ENCODE data around the gene PRDX6.
"Not testable (repeated sequence)": the region's sequence is repeated elsewhere in the genome, so short reads cannot be mapped to it uniquely, and the experiment has no call there.

Gene PRDX6, protein sequence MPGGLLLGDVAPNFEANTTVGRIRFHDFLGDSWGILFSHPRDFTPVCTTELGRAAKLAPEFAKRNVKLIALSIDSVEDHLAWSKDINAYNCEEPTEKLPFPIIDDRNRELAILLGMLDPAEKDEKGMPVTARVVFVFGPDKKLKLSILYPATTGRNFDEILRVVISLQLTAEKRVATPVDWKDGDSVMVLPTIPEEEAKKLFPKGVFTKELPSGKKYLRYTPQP

GRCh38 chr1:173477286-173478093, at the start of gene PRDX6:
PRDX6 (plus strand) TSS chr1:173477335; CDS start chr1:173477398, 63 bp downstream.
- DNase-seq = peak; percentile 44

DNA sequence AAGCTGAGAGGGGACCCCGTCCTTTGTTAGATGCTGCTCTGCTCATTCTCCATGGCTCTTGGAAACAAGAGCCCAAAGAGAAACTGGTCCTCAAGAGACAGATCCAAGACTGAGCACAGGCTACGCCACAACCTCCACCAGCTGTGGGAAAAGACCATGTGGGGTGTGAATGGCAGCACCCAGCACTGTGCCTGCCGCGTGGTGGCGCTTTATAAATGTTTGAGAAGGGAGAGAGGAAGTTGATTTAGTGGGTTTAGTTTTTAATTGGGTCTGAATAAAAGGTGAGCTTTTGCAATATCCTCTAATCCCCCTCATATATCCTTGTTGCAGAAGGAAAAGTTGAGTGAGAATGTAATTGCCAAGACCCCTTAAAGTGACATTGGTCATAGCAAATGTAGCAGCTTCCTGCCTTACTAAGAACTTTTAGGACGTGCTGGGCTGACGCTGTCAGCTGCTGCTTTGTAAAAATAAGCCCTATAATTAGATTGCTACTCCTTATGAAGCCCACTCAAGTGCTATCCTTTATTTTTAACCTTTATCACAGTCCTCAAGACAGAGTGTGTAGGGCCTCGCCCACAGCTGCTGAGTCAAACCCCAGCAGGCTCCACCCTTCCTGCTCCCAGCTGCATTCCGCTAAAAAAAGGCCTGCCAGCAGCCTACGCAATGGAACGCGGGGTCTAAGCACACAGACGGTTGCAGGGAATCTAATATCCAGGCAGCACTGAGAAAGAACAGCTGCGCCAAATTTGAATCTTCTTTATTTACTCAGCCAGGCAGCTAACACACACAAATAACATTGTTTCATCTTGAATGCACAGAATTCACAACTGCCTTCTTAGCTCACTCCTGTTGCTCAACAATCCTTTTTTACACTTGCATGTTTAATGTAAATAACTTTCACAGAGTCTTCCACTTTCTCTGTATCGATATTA, 47.4 kb upstream of the PRDX6 start:
- DNase-seq = peak; percentile 96

- peak; percentile 20 for DNase-seq
Measured at GRCh38 chr1:173430677-173431303, 46.3 kb upstream of the PRDX6 start.

DNA sequence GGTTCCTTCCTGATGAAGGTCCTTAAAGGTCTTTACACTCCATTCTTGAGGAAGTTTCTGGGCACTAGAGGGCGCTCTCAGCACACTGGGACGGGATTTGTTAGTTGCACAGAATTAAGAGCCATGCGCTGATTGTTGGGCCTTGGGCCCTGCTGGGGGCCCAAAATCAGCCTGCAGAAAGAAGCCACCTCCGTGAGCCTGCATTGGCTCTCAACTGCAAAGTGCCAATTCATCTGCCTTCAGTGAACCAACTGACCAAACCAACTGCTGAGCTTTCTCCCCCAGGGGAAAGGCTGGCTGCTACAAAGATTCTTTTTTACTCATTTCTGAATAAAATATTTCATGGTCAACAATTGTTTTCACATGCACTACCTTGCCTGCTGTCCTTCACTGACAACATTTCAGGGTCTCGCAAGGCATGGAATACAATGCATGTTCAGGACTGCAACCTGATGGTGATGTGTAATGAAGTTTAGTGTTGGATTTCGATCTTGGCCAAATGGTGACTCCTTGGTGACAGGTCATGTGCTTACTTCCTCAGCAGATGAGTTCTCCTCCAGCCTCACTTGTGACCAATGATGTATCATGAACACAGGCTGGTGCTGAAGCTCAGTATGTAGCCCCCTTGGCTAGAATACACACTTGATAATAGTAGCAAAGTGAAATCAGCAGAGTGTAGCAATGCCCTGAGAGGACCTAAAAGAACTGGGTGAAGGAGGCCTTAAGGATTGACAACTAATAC, 45.7 kb upstream of the PRDX6 start:
- peak; percentile 96 for DNase-seq

DNA sequence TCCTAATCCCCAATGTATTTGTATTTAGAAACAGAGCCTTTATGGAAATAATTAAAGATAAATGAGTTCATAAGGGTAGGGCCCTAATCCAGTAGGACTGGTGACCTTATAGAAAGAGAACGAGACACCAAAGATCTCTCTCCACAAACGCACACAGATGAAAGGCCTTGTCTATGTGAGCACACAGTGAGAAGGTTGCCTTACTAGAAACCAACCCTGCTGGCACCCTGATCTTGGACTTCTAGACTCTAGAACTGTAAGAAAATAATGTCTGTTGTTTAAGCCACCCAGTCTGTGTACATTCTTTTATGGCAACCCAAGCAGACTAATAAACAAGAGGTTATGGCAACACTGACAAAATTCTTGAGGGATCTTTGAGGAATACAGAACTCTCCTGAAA, 44.8 kb upstream of the PRDX6 start:
- DNase-seq = no peak

GRCh38 chr1:173433751-173434326, 43.3 kb upstream of the PRDX6 start:
- DNase-seq = no peak

DNA sequence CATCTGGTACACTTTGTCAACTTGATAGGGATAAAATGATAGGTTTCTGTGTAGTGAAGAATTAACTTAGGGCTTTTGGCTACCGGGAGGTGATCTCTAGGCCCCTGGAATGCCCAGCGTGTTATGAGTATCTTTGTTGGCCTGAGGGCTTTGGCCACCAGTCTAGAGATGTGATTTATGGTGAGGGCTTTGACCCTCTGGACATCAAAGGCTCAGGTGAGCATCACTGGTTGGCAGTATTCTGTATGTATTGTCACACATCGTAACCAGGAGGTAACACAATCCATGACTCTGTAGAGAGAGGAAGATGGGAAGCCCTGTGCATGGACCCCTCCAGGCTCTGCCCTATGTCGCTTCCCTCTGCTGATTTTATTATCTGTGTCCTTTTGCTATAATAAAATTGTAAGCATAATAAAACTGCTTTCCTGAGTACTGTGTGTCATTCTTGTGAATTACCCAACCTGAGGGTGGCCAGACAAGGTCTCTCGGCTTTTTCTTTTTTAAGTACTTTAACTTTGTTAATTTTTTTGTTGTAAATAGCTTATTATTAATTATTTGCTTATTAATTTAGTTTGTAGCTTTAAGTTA, 40.2 kb upstream of the PRDX6 start:
- no peak for DNase-seq

DNA sequence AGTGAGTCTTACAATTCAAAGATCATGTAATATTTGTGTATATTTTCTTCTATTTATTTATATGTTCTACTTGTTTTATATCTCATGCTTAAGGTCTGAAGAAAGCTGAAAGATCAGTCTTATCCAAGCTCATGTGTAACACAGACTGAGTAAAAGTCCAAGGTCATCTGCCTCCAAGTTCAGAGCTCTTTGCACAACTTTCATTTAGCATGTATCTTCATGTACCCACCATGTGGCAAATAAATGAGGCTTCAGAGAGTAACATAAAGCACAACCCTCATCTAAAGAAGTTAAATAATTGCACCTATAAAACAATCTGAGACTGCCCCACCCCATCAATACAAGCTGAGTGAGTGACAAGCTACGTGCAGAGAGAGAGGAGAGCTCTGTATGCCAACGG, 38.5 kb upstream of the PRDX6 start:
- no peak for DNase-seq

GRCh38 chr1:173440430-173440829, 36.7 kb upstream of the PRDX6 start:
- no peak for DNase-seq

DNA sequence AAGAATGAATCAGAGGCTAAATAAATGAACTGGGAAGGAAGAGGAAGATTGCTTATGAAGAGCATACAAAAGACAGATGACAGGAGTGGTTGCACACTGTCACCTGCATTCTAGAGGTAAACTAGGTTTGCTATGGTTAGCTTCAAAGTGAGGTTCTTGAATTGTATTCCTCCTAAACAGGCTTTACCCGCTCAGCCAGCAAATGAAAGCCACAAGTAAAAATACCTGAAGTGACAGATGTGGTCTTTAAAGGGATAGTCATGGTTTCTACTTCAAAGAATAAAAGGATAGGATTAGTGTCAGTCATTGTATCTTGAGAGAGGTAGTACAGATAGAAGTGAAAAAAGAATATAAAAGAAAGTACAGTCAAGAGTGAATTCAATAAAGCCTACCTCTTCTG, 32.4 kb upstream of the PRDX6 start:
- DNase-seq = no peak

DNA sequence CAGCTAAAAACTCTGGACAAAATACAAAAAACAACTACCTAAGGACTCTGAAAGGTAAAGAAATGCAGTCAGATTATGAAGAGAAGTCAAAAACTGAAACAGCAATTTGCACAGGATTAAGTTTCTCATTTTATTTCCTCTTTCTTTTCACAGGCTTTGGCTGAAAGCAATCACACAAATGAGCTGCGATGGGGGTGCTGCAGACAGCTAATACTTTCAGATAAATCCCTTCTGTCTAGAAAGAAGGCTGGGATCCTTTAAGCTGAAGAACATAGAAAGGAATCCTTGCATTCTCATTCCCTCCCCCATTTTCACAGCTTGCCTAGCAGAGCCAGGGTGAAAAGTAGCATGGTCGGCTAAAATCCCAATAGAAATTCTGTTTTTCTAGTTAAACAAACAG, 32.0 kb upstream of the PRDX6 start:
- no peak for DNase-seq

DNA sequence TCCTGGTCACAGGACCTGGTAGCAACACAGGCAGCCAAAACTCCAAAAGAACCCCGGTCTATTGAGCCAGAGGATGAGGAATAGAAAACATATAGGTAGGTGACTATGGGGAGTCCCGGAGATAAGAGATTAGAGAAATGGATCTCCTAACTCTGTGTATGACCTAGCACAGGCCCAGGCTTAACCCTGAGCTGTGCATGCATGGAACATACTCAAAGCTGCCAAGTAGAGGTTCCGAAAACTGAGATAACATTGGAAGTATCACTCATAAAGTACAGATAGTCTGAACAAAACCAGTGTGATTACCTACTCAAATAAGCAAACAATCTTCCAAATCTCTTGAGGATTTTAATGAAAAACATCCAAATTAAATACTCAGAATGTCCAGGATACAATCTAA, 31.5 kb upstream of the PRDX6 start:
- no peak for DNase-seq

GRCh38 chr1:173447224-173447623, 29.9 kb upstream of the PRDX6 start:
- DNase-seq = no peak

DNA sequence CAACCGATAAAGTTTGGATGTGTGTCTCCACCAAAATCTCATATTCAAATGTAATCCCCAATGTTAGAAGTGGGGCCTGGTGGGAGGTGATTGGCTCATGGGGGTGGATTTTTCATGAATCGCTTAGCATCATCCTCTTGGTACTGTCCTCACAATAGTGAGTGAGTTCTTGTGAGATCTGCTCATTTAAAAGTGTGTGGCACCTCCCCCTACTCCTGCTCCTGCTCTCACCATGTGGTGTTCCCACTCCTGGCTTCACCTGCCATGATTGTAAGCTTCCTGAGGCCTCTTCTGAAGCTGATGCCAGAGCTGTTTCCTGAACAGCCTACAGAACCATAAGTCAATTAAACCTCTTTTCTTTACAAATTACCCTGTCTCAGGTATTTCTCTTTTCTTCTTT, 28.2 kb upstream of the PRDX6 start:
- DNase-seq = no peak

DNA sequence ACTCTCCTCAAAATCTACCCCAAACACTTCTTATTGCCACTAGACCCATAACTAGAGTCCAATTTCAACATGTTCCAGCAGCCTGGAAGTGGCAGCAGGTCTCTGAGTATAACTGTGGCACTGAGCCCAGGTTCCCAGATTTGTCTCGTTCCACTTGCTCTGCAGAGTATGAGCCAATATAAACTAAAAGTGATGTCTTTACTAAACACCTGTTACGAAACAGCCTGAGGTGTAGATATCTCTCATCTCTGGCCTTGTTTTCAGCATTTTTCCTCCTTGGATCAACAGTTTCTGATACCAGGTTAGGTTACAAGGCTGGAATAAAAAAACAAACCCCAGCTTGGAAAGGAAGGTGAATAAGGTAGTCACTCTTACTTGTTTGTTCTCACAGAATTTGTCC, 25.2 kb upstream of the PRDX6 start:
- DNase-seq = no peak

GRCh38 chr1:173453982-173454381, 23.2 kb upstream of the PRDX6 start:
- no peak for DNase-seq

DNA sequence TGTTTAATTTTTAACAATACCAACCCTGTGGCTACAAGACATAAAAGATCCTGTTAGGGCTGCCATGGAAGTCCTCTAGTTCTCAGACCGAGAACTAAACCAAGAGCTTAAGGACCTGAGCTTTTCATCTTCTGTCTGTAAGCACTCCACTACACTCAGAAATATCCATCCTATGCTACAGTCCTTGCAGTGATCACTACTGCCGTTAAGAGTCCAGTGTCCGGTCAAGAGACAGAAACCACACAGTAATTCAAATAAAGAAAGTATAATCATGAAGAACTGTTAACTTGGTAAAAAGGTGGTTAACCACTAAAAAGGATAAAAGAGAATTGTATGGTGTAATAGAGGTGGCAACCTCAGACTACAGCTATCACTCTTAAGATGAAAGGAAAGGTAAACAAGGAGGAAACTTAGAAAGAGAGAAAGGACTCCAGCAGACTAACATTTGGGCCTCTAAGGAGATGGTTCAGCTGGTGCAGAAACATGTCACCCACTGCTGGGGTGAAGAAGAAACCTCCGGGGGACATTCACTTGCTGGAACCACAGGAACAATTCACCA, 22.1 kb upstream of the PRDX6 start:
- no peak for DNase-seq

GRCh38 chr1:173459885-173460284, 17.2 kb upstream of the PRDX6 start:
- no peak for DNase-seq

- not testable (repeated sequence) for DNase-seq
Measured at GRCh38 chr1:173462666-173463065, 14.5 kb upstream of the PRDX6 start.

DNA sequence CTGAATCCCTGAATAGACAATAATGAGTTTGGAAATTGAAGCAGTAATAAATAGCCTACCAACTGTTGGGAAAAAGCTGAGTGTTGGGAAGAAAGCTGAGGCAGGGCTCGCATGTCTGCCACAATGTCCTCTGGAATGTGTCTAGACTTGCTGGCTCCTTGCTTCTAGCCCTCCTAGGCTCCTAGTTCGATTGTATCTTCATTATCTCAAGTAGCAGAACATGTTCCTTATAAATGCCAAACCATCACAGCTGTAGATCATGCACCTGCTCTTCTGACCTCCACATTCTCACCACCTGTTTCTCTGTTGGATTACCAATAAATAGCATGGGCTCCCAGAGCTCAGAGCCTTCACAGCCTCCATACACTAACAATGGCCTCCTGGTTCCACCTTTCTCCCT, 12.9 kb upstream of the PRDX6 start:
- DNase-seq = not testable (repeated sequence)

DNA sequence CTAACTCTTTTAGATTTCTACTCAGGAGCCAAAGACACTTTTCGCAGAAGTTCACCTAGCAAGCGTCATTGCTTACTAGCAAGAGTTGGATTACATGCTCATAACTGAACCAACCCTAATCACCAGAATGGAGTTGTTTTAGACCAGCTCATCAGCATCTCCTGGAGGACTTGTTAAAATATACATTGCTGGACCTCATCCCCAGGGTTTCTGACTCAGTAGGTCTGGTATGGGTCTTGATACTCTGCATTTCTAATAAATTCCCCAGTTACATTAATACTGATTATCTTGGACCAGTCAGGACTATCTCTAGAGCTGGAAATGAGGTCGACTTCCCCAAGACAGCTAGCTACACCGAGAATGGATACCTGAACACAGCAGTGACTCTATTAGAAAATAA, 9.7 kb upstream of the PRDX6 start:
- no peak for DNase-seq
